ENCODE data around the gene PIGS.
"Not testable (repeated sequence)": the region's sequence is repeated elsewhere in the genome, so short reads cannot be mapped to it uniquely, and the experiment has no call there.

PIGS gene

DNA sequence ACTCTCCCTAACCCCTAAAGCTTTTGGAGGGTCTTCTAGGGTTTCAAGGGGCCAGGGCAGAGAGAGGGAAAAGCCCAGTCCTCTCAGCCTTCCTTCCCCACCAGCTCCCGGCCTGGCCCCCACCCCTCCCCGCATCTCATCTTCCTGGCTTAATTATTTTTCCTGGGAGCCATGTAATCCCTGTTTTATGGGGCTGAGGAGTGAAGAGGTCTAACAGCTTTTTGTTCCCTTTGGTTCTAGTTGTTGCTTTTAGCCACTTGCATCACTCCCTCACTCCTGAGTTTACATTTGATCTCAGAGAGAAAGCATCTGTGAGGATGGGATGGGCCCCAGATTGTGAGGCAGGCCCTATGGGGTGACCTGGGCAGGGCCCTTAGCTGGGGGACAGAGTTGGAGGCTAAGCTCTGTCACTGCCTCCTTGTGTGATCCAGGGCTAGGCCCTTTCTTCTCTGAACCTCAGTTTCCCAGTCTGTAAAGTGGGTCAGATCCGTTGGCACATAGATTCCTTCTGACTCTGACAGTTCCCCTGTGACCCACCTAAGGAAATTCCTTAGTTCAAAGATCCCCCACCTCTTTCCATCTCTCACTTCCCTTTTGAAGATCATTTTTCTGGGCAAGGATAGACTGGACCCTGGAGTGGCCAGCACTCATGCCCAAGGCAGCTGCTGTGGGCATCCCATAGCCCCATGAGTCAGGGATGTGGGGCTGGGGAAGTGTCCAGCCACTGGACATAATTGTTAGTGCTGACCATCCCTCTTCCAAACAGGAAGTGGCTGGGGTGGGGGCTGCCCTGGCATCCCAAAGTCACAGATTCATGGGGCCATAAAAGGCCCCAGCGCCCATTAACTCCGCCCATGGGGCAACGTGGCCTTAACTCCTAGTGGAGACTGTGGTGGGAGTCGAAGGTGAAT lies 39.0 kb downstream of the PIGS start:
- DNase-seq, result no peak

- DNase-seq, result no peak
Observed at GRCh38 chr17:28530926-28531325, 40.4 kb downstream of the PIGS start.

- DNase-seq, result no peak
Observed at GRCh38 chr17:28530250-28530649, 41.1 kb downstream of the PIGS start.

GRCh38 chr17:28529013-28529400 lies 42.3 kb downstream of the PIGS start:
- no peak for DNase-seq

DNA sequence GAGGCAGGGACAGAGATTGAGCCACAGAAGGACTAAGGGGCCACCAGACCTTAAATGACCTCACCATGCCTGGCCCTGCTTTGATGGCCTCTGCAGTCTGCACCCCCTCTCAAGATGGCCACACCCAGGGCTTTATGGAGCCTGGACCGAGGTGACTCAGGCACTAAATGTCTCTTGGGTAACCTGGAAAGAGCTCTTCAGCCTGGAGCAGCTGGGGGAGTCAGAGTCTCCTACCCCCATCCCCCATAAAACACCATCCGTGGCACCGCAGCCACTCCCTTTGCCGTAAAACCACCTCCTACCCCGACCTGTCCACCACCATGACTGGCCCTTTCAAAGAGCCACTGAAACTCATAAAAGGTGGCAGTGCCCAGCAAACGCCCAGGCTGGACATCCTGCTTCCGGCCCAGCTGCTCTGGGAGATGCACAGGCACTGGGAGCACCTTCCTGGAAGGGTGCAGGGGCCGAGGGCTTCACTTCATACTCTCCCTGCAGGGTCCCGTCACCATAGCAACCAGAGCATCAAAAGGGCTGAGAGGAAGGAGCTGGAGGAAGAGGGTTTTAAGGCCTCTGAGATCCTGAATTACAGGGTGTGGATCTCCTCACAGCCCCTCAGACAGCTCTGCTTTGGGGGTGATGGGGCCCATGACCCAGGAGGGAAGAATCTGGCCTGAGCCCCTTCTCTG lies 42.9 kb downstream of the PIGS start:
- no peak for DNase-seq

DNA sequence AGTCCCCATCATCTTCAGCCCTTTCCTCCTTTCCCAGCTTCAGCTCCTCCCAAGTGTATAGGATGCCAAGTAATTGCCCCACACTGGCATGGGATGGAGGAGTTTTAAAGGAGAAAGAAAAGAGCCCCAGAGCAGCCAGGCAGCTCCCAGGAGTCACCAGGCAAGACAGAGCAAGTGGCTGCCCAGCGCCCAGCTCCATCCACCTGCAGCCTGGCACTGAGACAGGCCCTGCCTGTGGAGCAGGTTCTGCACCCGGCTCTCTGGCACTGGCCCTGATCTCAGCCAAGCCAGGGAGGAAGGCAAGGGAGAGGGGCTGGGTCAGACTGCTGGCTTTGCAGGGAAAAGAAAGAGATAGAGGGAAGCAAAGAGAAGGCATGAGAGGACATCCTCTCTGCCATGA lies 43.5 kb downstream of the PIGS start:
- no peak for DNase-seq

DNA sequence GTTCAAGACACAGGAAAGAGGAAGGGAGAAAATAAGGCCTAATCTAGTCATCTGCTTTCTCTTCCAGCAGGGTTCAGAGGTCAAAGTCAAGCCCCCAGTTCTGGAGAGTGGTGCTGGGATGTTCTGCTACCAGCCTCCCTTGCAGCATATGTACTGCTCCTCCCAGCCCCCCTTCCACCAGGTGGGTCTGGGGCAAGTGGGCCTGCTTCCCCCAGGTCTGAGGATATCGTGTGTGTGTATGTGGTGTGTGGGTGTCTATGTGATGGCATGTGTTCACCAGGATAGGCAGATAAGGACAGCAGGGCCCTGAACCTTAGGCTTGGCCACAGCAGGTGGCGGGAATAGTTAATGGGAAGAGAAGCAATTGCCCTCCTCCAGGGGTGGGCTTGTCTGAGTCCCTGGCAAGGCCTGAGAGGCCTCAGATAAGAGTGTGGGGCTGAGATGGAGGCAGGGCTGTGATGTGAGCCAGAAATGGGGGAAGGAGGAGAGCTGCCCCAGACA lies 44.1 kb downstream of the PIGS start:
- DNase-seq, result no peak

DNA sequence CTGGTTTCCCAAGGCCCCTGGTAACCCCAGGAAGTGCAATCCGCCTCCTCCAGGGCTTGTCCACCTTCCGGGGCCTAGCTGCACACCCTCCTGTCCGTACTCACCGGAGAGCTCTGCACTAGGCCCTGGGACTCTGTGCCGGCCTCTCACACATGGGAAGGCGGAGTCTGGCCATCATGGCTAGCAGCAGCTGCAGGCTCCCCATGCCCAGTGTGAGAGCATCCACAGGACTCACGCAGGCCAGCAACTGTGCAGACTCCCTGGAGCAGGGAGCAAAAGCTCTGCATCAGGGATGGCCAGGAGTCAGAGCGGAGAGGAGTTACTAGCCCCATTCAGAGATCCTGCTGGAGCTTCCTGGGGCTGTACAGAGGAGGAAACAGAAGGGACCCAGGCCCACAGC lies 44.9 kb downstream of the PIGS start:
- DNase-seq, result no peak

DNA sequence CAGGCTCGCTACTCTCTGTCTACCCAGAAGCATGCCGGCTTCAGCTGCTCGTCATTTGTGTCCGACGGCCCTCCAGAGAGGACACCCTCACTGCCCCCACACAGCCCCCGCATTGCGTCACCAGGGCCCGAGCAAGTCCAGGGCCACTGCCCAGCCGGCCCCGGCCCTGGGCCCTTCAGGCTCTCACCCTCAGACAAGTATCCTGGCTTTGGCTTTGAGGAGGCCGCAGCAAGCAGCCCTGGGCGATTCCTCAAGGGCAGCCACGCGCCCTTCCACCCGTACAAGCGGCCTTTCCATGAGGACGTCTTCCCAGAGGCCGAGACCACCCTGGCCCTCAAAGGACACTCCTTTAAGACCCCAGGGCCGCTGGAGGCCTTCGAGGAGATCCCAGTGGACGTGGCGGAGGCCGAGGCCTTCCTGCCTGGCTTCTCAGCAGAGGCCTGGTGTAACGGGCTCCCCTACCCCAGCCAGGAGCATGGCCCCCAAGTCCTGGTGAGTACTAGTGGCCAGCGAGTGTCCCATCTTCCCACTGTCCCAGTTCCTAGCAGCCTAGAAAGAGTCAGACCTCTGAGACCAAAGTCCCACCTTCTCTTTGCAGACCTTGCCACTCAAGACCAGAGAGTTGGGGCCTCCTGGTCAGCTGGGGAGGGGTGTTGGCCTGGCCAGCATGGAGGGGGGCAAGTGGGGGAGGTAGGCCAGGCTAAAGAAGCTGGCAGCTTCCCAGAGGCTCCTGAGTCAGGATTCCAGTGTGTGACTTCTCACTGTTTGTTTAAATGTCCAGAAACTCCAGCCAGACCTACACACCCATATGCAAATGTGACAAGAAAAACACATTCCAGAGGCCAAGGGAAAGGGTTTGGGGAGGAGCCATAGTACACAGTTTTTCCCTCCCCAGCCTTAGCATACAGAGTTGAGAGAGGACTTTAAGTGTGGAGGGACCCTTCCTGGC lies 46.6 kb downstream of the PIGS start:
- DNase-seq, result no peak

DNA sequence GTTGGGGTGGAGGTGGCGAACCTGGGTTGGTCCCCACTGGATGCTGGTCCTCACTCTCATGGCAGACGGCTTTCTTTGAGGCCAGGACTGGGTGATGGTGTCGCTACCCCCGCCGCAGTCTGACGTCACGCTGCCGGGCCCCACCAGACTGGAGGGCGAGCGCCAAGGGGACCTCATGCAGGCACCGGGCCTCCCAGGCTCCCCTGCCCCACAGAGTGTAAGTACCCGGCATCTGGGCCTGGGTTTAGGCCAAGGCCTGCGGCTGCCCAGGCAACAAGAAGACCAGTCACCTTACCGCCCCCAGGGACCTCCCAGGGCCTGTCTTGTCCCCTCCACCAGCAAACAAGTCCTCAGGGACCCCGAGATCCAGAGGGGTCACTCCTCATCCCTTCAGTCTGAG lies 47.4 kb downstream of the PIGS start:
- no peak for DNase-seq

- DNase-seq, result no peak
Observed at GRCh38 chr17:28523186-28523585, 48.1 kb downstream of the PIGS start.

DNA sequence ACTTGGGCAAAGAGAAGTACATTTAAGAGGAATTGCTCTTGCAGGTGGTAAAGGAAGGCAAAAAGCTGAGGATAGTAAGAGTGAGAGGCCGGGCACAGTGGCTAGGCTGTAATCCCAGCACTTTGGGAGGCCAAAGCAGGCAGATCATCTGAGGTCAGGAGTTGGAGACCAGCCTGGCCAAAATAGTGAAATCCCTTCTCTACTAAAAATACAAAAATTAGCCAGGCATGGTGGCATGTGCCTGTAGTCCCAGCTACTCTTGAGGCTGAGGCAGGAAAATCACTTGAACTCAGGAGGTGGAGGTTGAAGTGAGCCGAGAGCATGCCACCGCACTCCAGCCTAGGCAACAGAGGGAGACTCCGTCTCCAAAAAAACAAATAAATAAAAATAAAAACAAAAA lies 49.0 kb downstream of the PIGS start:
- not testable (repeated sequence) for DNase-seq

DNA sequence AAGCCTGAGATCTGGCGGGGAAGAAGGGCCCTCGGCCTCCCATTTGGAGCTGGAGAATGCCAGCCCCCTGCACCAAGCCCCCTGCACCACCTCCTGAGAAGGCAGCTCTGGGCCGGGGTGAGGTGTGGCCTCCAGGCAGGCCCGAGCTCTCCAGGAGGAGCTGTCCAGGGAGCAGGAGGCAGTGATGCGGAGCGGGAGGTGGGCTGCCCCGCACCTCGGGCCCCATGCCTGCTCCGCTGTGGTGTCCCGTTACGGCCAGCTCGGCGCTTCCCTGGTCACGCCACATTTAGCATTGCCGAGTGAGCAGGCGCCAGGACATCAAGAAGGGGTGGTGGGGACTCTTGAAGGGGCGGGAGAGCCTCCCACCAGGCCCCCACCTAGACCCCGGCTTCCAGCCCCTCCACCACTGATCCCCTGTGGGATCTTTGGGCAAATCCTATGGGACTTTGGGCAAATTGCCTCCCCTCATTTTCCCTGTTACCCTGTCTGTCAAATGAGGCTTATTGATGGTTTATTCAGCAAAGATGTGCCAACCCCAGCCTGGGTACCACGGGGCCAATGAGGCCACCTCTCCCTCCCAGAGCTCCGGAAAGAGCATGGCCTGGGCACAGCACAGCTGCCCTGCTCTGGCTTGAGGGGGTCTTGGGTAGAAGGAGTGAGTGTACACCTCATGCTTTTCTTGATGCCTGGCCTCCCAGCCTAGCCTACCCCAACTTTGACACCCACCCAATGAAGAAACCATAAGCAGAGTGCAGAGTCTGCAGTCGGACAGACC lies 49.8 kb downstream of the PIGS start:
- no peak for DNase-seq

DNA sequence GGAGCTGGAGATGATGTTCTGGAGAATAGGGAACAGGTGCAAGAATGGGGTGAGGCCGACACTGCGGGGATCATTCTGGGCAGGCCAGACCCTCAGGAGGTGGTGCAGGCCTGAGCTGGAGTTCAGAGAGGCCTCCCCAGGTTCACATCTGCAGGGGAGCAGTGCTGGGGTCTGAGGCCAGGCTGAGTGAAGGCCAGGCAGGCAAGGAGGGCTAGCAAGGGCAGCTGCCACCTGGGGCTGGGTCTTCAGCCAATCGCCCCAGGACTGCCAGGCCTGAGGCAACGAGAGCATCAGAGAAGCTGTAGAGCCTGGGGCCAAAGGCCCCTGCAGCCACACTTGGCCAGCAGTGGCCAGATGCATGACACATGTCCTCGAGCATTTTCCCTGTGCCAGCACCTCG lies 50.6 kb downstream of the PIGS start:
- DNase-seq, result no peak

DNA sequence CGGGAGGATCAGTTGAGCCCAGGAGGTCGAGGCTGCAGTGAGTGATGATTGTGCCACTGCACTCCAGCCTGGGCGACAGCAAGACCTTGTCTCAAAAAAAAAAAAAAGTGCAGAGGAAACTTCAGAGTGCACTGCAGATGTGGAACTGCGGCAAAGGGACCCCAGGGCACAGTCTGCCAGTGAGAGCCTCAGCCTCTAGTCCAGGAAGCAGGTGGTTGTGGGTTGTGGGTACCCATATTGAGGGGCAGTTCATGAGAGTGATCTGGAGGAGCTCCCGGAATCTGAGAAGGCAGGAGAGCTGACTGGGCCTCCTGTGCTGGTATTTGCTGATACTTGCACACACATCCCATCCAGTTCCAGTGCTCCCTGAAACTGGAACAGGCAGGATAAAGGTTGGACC lies 52.1 kb downstream of the PIGS start:
- no peak for DNase-seq

GRCh38 chr17:28518578-28518977 lies 52.7 kb downstream of the PIGS start:
- DNase-seq, result no peak

GRCh38 chr17:28518132-28518531 lies 53.2 kb downstream of the PIGS start:
- no peak for DNase-seq

DNA sequence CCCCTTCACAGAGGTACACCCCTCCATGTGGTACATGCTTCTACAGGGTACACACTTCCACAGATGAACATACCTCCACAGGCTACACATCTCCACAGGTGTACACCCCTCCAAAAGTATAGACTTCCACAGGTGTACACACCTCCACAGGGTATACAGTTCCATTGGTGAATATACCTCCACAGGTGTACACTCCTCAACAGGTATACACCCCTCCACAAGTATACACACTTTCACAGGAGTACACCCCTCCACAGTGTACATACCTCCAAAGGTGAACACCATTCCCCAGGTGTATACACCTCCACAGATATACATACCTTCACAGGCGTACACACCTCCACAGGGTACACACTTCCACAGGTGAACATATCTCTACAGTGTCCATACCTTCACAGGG lies 55.8 kb downstream of the PIGS start:
- no peak for DNase-seq

DNA sequence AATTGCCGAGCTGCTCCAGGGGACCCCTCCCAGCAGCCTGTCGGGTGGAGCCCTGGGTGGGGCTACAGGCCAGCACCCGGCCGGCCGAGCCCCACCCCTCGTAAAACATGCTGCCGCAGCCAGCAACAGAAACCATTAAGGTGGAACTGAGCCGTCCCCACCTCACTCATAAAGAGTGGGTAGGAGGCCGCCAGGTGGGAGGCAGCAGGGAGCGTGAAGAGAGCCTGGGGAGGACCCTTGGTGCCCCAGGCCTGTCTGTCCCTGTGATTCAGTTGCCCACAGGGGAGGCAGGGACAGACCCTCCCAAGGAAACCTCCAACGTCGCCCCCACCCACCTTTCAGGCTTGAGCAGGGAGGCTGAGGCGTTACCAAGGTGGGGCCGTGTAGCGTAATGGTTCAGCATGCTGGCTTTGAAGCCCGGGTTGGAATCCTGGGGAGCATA lies 56.7 kb downstream of the PIGS start:
- DNase-seq, result no peak

DNA sequence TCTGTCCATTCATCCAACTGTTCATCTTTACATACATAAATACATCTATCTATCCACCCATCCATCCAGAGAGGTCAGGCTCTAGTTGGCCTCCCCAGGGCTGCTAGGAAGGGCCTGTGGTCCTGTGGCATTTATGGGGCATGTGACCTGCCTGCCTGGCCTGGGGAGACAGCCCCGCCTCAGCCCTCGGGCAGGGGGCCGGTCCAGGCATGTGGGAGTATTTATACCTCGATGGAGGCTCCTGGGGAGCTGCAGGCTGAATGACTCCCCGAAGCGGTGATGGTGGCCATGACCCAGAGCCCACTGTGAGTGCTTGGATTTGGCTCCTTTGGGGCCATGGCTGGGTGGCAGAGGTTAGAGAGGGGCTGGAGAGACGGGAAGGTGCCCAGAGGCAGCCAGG lies 57.8 kb downstream of the PIGS start:
- no peak for DNase-seq
